GM04504 (cell line): ENCODE results near the gene GLMN.
"Not testable (repeated sequence)": the region's sequence is repeated elsewhere in the genome, so short reads cannot be mapped to it uniquely, and the experiment has no call there.

ENCODE experiments used
- DNase-seq: peaks from one replicate; pipeline ENCODE4 v3.0.0-alpha.2; 2012; ENCODE audit warnings: low read depth

The GLMN gene

DNA sequence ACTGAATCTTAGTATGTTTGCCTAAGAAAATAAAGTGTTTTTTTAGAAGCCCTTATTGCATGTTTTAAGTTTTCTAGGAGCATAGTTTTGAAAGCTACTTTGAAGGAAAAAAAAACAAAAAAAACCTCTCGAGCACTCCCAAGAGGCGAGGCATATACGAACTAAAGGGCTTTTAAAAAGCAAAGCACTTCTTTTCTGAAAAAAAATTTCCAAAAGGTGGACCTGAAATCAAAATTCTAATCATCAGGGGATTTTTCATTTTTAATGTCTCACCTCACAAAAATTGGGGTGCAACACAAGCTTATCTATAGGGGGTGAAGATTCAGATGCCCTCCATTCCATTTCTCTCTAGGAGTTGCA is 594 bp downstream of the GLMN start:
- DNase-seq = no peak

DNA sequence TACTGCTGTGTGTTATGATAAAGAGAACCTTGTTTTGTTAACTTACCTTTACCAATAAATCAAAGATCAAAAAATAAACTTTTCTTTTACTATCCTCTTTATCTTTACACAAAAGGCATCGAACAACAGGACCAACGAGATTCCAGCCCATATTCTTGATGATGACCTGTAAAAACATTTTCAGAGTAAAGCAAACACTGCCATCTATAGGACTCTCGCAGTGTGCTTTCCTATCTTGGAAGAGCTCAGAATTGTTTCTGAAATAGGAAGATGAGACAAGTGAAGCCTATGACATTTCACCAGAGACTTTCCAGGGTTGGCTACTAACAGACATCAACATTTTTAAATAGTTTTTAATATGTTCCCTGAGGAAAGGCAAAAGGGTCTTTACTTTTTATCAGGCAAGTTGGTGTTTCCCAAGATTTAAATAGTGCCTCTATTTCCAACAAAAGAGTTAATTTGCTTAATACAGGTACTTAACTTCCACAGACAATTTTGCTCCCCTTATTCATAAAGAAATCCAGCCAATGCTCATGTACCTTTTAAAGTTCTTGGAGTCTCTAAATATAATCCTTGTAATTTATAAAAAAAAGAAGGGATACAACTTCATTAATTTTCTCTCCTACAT is 7.3 kb downstream of the GLMN start:
- DNase-seq = no peak

DNA sequence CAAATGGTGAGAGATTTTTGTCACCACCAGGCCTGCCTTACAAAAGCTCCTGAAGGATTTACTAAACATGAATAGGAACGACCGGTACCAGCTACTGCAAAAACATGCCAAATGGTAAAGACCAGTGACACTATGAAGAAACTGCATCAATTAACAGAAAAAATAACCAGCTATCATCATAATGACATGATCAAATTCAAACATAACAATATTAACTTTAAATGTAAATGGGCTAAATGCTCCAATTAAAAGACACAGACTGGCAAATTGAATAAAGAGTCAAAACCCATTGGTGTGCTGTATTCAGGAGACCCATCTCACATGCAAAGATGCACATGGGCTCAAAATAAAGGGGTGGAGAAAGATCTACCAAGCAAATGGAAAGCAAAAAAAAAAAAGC is 17.4 kb downstream of the GLMN start:
- not testable (repeated sequence) for DNase-seq

DNA sequence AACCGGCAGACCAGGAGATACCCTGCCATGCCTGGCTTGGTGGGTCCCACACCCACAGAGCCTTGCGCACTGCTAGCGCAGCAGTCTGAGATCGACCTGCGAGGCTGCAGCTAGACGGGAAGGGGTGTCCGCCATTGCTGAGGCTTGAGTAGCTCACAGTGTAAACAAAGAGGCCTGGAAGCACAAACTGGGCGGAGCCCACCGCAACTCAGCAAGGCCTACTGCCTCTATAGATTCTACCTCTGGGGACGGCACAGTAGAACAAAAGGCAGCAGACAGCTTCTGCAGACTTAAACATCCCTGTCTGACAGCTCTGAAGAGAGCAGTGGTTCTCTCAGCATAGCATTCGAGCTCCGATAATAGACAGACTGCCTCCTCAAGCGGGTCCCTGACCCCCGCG is 19.0 kb downstream of the GLMN start:
- not testable (repeated sequence) for DNase-seq

DNA sequence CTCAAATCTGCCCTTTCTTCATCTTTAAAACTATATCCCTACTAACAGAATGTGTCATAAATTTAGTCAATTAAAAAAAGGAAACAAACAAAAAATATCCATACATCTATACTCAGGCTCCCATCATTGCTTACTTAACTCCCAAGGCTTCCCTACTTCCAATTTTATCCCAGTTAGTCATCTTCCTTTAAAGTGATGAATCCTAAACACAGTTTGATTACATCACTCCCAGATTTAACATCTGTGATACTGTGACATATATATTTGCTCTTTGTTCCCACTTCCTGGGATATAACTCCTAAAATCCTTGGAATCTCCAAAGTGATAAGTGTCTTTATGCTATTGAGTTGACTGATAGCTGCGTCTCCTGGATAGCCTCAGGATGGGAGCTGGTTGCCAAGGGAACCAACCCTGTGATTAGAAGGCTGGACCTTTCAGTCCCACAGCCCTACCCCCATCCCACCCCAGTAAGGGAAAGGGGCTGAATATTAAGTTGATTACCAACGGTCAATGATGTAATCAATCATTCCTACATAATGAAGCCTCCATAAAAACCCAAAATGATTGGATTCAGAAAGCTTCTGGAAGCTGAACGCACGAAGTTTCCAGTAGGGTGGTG is 21.6 kb downstream of the GLMN start:
- no peak for DNase-seq

DNA sequence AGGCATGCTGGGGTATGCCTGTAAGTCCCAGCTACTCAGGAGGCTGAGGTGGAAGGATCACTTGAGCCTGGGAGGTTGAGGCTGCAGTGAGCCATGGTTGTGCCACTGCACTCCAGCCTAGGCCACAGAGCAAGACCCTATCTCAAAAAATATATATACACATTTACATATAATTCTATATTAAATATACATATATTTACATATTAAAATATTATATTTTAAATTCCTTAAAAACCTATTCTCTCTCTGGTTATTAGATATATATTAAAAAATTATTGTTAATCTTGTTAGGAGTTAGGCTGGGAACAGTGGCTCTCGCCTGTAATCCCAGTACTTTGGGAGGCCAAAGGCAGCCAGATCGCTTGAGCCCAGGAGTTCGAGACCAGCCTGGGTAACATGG is 22.7 kb downstream of the GLMN start:
- DNase-seq = no peak

DNA sequence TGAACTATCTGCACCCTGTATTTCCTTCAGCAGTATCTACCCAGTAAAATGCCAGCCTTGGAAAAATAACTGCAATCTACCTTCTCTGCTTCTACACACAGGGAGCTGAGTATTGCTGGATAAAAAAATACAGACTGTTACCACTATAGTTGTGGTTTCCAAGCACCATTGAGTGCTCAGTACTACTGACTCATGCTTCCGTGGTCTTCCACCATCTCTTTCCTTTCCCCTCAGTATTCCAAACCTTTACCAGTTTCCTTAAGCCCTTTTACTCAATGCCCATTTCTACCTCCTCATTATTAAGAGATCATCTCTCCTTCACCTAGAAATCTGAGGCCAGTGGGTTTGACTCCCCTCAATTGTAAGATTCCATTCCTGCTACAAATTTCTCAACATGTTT is 23.8 kb downstream of the GLMN start:
- no peak for DNase-seq

DNA sequence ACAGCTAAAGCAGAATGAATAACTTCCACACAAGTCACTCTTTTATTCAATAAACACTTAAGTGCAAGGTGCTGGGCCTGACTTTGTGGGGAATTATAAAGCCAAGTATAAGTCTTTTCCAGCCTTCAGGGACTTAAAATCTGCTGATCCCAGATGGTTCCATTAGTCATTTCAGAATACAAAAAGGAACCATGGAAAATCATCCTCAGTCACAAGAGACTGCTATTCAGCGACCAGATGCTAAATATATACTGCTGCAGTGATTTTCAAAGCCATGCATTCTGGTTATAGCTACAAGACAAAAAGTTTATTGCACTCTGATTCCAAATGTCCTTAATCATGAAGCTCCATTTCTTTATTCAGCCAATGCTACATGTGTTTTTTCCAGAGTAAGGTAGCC is 25.7 kb downstream of the GLMN start:
- DNase-seq = no peak

DNA sequence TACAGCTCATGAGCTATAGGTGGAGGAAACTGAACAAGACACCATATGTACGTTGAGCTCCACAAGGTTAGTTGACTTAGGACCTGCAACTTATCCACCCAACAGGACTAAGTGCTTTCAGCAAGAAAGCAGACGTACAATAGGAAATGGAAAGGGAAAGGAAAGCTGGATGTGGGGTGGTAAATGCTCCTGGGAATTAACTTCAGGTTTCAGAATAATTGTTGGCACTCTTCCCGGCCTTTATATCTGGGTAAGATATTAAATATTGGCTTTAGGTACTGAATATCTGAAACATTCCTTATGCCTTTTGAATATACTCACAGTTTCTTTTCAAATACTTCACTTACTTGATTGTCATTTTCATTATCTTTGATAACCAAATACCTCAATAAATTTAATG is 36.3 kb downstream of the GLMN start:
- no peak for DNase-seq

DNA sequence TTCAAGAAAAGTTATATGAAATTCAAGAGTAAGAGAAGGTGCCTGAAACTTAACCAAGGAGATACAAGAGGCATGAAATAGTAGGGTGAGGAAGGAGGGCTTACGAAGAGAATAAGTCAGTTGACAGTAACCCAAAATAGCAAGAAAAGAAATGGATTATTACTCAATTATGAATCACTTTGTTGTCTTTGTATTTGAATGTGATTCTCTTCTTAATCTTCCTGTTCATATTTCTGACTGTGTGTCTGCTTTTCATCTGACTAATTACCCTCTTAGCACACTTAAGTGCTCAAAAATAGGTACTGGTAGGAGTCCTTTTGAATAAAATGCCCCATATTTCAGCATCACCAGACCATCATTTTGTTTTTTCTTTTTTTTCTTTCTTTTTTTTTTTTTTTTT is 39.4 kb downstream of the GLMN start:
- DNase-seq = no peak

DNA sequence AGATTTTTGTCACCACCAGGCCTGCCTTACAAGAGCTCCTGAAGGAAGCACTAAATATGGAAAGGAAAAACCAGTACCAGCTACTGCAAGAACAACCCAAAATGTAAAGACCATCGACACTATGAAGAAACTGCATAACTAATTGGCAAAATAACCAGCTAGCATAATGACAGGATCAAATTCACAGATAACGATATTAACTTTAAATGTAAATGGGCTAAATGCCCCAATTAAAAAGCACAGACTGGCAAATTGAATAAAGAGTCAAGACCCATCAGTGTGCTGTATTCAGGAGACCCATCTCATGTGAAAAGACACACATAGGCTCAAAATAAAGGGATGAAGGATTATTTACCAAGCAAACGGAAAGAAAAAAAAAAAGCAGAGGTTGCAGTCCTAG is 44.1 kb downstream of the GLMN start:
- not testable (repeated sequence) for DNase-seq

DNA sequence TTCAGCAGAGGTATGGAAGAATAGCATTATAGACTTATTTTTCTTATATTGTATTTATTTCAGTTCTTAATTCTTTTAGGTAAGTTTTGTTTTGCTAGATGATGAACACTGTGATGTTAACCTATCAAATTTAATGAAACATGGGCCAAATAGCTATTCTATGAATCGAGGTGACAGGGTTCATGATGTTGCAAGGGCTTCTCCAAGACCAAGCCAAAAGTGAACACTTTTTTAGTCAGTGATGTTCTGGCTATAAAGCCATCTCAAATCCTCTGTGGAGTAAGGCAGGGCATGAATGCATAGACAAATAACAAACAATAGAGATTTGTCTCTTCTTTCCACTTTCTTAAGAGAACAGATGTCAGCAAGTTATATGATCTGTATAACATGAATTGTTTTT is 54.4 kb downstream of the GLMN start:
- no peak for DNase-seq

DNA sequence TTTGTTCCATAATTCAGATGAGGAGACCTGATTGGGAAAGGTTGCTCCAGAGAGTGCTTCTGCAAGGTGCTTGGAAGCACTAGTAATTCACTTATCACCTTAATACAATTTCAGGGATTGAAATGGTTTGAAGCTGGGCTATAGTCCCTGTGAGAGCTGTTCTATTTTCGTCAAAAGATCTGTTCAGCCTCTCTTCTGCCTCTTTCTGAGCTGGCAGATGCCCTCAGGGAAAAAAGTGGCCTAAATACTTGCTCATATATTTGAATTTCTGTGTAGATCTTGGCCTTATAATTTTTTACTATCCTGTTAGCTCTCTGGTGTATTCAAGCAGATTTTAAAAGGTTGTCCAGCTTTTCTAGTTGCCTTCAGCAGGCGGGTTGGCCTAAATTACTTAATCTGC is 58.8 kb downstream of the GLMN start:
- DNase-seq = no peak

DNA sequence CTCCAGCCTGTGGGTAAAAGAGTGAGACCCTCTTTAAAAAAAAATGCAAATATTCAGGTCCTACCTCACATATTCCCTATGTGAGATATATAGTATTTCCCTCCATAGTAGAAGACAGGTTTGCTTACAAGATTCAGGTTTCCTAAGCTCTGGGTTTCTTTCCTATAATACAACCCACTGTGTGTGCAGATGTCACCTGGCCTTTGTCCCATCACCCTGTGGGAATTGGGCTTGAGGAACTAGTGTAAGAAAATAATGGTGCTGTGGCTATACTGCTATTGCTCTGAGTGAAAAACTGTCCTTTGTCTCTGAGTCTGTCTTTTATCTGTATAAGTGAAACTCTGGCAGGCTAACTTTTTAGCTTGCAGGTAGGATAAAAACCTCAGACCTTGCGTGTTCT is 68.1 kb downstream of the GLMN start:
- DNase-seq = no peak

DNA sequence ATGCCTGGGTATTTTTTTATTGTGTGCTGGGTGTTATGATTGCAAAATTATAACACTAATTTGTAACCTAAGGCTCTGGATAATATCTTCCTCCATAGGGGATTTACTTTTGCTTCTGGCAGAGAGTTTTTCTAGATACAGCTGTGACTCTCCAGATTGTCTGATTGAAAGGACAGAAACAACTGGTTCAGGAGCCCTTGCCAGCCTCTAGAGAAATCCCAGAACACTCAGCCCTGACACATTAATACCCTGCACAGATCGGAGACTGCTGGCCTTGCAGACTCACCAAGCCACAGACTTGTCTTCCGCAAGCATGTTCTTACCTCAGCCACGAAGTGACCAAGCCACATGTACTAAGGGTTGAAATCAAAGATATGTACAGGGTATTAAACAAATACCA is 70.4 kb downstream of the GLMN start:
- no peak for DNase-seq

DNA sequence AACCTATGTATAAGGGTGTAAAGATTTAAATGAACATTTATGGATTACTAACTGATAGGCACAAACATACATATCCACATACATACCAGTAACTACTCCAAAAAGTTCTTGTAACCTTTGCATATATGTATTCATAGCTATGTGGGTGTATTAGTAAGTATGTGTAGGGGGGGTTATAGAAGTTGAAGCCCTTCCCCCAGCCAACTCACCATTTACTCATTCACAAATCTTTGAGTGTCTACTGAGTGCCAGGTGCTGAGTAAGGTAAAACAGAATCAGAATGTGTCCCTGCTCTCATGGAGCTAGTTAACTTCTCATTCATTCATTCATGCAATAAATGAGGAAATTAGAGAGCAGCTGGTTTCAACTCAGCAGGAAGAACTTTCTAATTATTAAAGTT is 79.8 kb downstream of the GLMN start:
- DNase-seq = no peak

DNA sequence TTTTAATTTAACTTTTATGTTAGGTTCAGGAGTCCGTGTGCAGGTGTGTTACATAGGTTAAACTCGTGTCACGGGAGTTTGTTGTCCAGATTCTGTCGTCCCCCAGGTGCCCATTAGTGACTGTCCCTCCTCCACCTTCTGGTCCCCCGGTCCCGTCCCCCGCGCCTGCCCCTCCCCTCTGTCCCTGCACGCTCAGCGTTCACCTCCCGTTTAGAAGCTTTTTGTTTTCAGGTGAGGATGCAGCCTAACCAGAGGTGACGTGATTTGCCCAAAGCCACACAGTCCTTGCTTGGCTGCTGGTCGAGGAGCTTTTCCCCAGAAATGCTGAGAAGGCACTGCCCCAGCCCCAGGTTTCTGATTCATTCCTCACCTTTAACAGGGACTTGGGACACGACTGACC is 80.2 kb downstream of the GLMN start:
- DNase-seq = no peak

DNA sequence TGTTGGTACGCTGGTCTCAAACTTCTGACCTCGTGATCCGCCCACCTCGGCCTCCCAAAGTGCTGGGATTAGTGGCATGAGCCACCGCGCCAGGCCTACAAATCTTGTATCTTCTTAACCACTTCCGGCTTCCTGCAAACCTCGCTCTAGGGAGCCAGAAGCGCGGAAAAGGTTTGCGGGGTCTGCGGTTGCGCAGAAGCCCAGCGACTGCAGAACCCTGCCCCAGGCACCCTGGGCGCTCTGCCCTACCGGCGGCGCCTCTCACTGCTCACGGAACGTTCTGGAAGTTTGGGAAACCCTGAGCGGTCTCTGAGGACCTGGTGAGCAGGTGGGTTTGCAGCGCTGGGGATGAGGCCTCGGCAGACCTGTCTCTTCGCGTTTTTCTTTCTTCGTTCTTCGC is 81.1 kb downstream of the GLMN start, which contains the start of gene C1orf146:
Gene C1orf146 (plus strand): TSS at position 195 of the 400 bp plus-strand sequence. CDS start 13,506 bp downstream, outside the sequence.
- no peak for DNase-seq

DNA sequence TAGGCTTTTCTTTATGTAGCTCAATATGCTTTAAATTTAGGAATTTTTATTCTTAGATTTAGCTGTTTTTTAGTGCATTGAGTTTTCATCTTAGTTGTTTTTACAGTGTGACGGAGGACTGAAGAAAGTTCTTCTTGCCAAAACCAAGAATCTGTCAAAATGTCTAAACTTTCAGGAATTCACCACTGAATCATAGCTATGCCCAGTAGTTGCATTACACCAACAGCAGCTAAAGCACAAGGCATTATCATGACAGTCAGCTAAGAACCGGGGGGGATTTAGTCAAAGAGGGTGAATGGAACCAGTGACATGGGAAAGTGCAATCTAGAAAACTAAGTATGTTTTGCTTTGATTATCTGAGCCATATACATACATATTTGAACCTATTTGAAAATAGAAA is 87.6 kb downstream of the GLMN start:
- DNase-seq = peak; percentile 8

DNA sequence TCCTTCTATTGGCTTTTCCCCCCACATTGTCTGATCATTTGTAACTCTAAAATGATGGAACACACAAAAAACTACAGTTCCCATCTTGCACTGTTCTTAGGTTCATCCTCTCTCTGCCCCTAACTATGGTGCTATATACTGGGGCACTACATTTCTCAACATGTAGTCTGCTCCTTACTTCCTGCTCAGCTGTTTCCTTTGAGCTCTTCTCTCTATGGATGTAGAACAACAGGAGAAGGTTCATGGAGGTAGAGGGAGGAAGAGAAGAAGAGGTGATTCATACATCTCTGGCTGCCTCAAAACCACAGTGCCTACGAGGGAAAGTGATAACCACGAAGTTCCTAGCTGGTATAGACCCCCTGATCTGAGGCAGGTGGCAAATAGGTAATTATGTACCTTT is 88.1 kb downstream of the GLMN start:
- DNase-seq = no peak

DNA sequence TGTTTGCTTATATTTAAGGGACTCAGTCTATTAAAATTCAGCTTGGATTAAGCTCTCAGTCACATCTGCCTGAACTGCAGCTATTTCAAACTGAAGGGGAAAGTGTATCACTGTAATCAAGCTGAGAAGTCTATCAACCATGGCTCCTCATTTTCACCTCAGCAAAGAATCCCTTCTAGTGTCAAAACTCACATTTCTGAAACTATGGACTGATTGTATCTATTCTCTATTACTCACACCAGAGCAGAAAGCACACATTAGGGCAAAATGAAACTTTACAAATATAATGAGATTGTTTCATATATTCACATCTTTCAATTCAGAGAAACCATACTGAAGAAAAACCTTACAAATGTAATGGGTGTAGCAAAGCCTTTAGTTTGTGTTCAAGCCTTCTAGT is 95.7 kb downstream of the GLMN start:
- no peak for DNase-seq

DNA sequence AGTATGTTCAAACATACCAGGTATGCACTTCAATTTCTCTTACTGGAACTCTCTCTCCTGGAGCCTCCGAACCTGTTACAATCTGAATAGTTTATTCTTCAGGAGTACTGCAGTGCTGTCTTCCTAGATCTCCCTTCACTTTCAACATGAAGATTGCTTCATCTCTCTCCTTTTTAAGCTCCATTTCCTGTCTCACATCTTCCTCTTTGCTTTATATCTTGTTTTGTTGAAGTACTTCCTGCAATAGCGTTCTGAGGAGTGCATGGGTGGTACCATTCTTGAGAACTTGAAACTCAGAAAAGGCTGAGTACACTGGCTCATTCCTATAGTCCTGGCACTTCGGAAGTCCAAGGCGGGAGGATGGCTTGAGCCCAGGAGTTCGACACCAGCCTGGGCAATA is 96.8 kb downstream of the GLMN start:
- DNase-seq = no peak
